ENCODE results near the gene THG1L.
"Not testable (repeated sequence)": the region's sequence is repeated elsewhere in the genome, so short reads cannot be mapped to it uniquely, and the experiment has no call there.

THG1L gene

GRCh38 chr5:157731272-157732129, at the start of gene THG1L:
Gene THG1L (plus strand): TSS chr5:157731420. CDS start chr5:157731441, 21 bp downstream.
- DNase-seq, result peak; percentile 97

DNA sequence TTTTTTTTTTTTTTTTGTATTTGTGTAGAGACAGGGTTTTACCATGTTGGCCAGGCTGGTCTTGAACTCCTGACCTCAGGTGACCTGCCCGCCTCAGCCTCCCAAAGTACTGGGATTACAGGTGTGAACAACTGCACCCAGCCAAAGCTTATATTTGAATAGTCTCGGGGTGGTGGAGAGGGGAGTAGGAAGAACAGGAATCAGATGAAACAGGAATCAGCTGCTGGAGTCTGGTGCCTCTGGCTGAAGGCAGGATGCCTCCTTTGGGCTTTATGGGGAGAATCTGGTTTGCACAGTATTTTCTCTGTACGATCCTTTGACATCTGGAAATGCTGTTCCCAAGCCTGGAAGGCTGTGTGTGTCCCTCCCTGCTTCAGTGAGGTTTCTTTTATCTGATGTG, 49.0 kb upstream of the THG1L start:
- DNase-seq, result no peak

DNA sequence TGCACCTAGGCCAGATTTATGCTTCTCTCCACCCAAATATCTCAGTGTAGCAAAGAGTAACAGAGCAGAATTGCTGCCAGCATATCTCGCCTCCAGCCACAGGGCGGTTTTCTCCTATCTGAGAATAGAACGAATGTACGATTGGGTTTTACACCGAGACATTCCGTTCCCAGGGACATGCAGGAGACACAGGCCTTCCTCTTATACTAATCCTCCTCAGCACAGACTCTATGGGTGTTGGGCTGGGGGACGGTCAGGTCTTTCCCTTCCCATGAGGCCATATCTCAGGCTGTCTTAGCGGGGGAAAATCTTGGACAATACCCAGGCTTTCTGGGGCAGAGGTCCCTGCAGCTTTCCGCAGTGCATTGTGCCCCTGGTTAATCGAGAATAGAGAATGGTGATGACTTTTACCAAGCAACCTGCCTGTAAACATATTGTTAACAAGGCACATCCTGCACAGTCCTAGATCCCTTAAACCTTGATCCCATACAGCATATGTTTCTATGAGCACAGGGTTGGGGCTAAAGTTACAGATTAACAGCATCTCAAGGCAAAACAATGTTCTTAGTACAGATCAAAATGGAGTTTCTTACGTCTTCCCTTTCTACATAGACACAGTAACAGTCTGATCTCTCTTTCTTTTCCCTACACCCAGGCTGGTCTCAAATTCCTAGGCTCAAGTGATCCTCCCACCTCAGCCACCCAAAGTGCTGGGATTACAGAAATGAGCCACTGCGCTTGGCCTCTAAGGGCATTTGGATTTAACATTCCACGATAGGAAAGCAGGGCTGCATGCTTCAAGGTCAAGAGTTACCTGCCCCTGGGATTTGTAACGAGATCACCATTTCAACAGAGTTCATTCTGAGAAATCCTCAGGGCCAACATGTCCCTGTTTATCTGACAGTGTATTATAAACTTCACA, 44.7 kb upstream of the THG1L start:
- peak; percentile 50 for DNase-seq

- no peak for DNase-seq
These were observed 44.0 kb upstream of the THG1L start for GRCh38 chr5:157687198-157687554.

- no peak for DNase-seq
These were observed 41.1 kb upstream of the THG1L start for GRCh38 chr5:157689942-157690689.

DNA sequence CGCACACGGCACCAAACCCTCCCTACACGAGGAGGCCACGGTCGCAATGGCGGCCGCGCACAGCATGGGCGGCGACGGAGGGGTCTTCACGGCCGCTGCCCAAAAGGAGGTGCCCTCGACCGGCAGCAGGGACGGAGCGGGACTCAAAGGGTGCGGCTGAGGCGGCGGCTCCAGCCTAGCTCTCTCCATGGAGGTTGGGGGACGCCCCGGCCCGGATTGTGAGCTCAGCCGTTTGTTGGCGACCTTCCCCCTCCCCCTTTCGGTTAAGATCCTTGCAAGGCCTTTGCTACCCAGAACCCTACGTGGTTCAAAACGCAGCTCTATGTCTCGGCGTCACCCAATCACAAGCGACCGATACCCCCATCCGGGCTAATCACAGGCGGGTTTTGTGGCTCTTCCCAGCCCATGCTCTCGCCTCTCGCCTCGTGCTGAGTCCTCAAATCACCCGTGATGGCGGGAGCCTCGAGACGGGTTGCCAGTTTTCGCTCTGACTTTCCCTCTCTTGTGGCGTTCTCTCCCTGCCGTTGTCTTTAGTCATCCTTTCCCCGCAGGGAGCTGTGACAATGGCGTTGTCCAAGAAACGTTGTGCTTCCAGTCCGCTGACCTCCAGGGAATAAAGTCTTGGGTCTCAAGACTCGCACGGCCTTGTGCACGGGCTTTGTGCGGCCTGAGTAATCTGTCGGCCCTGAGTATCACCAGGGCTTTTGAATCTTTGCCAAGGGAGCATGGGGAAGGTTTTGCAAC, 40.4 kb upstream of the THG1L start:
- no peak for DNase-seq

DNA sequence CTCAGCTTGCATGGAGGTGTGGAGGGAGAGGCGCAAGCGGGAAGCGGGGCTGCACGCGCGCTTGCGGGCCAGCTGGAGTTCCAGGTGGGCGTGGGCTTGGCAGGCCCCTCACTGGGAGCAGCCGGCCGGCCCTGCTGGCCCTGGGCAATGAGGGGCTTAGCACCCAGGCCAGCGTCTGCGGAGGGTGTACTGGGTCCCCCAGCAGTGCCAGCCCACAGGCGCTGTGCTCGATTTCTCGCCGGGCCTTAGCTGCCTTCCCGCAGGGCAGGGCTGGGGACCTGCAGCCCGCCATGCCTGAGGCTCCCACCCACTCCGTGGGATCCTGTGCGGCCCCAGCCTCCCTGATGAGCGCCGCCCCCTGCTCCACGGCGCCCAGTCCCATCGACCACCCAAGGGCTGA, 37.4 kb upstream of the THG1L start:
- not testable (repeated sequence) for DNase-seq

DNA sequence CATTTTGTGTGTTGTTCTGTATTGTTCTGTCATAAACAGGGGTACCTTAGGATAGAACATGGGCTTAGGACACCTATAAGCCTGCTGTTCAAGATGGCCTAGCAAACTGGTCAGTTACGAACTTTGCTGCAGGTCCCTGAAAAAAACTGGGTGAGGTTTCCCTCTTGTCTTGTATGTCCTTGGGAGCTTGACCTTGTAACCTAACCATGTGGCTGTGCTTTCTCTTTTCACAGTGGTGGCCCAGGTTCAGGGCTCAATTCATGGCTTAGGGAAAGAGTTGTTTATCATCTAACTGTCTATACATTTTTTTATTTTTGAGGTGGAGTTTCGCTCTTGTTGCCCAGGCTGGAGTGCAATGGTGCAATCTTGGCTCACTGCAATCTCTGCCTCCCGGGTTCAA, 35.1 kb upstream of the THG1L start:
- DNase-seq, result not testable (repeated sequence)

DNA sequence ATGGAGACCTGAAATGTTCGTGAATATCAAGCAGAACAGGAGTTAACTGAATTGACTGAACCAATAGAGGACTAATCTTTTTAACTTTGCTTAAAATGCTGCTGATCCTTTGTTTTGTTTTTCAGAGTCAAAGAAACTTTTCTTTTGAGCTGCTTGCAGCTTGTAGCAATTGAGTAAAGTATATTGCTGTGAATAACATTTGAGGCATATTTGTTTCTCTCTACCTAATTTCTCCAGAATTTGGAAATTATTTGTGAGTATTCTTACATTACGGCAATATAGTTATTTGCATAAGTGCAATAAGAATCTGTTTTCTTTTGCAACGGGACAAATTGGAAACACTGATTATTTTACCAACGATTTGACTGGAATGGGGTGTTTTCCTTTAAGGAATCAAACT, 32.5 kb upstream of the THG1L start:
- DNase-seq, result not testable (repeated sequence)

- DNase-seq, result no peak
These were observed 27.5 kb upstream of the THG1L start for GRCh38 chr5:157703736-157704135.

DNA sequence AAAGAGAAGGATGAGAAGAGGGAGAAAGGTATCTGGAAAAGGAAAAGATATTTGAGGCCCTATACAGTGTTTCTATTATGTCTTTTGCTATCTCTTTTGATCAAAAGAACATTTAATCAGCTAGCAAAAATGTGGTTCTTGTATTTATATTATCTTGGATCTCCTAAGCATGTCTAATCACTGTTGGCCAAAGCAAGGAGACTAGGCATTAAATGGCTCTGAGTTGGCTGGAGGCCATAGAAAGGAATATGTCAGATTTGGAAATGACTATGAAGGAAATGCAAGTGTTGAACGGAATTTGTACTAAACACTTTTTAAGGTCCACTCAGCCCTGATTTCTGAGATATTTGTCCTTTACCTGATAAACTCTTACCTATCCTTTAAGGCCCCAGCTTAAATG, 22.4 kb upstream of the THG1L start:
- DNase-seq, result no peak

- DNase-seq, result no peak
These were observed 21.9 kb upstream of the THG1L start for GRCh38 chr5:157709346-157709745.

- DNase-seq, result no peak
These were observed 20.8 kb upstream of the THG1L start for GRCh38 chr5:157710431-157710830.

GRCh38 chr5:157710882-157711281, 20.3 kb upstream of the THG1L start:
- no peak for DNase-seq

- no peak for DNase-seq
These were observed 17.2 kb upstream of the THG1L start for GRCh38 chr5:157713830-157714595.

GRCh38 chr5:157714596-157714864, 16.7 kb upstream of the THG1L start:
- no peak for DNase-seq

DNA sequence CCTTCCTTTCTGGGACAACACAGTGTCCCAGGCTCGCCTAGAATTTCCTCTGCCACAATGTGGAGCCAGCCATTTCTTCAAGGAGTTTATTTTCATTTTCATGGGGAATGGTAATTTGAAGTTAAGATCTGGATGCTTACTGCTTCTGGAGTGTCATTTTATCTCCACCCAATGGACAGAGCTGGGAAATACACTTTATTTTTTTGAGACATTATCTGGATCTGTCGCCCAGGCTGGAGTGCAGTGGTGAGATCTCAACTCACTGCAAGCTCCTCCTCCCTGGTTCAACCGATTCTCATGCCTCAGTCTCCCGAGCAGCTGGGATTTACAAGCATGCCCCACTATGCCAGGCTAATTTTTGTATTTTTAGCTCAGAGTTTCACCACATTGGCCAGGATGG, 12.7 kb upstream of the THG1L start:
- peak; percentile 24 for DNase-seq

DNA sequence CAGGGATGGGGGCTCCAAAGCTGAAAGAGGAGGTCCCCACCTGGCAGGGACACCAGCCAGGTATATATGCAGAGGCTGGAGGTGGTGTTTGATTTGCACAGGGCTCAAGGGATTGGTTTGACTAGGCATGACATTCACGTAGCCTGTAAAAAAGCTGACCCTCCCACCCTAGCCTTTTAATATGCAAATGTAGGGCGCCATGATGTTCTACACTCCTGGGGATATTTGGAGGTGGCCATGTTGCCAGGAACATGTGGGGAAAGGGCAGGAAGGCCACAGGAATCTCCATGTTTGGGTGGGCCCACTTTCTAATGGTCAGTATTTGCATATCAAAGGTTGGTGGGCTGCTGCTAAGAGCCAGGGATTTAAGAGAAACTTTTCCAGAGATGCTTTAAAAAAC, 12.0 kb upstream of the THG1L start:
- DNase-seq, result no peak

DNA sequence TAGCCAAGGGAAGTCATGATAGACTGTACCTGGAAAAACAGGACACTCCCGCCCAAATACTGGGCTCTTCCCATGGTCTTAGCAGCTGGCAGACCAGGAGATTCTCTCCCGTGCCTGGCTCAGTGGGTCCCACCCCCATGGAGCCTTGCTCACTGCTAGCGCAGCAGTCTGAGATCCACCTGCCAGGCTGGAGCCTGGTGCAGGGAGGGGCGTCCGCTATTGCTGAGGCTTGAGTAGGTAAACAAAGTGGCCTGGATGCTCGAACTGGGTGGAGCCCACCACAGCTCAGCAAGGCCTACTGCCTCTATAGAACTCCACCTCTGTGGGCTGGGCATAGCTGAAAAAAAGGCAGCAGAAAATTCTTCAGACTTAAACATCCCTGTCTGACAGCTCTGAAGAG, 10.1 kb upstream of the THG1L start:
- DNase-seq, result no peak

GRCh38 chr5:157722895-157723294, 8.3 kb upstream of the THG1L start:
- DNase-seq, result not testable (repeated sequence)

- DNase-seq, result not testable (repeated sequence)
These were observed 4.6 kb upstream of the THG1L start for GRCh38 chr5:157726607-157727006.

GRCh38 chr5:157727858-157728257, 3.4 kb upstream of the THG1L start:
- not testable (repeated sequence) for DNase-seq
